Glomerular visceral epithelial cell (primary cell): ENCODE data around the gene NRG2.

Source experiments
- DNase-seq: peaks from one replicate; pipeline ENCODE4 v3.0.0-alpha.2; 2016; ENCODE audit errors: extremely low spot score

Gene NRG2

GRCh38 chr5:140010798-140011197, 32.3 kb downstream of the NRG2 start:
- DNase-seq: no peak

DNA sequence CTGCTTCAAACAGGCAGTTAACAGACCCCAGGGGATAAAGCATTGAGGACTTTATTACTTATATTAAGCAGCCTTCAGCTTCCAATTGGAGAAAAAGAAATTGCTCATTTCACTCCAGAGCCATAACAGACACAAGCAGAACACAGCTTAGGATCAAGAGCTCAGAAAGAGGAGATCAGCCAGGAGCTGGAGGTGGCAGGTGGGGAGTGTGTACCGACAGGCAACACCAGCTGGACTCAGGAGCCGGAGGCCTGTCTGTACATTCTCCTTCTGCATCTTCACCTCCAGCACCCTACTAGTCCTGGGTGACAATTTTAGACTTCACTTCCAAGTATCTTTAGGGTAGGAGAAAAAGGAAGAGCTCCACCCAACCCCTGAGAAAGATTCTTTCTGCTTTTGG, 35.8 kb downstream of the NRG2 start:
- DNase-seq: no peak

GRCh38 chr5:140005145-140005591, 37.9 kb downstream of the NRG2 start:
- no peak for DNase-seq

DNA sequence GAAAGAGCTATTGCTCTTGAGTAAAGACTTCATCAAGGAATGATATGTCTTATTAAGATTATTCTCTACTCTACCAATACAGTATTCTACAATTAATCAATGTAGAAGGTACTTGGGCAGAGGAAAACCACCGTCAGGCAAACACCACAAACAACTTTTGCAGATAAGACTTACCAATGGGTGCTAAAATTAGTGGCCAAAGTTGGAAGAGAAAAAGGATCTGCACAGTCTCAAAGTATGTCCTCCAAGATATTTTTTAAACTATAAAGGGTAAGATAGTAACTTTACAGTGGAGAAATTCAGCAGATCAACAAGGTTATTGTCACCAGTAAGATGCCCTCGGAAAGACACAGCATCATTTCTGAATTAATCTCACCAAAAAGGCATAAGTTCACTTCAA, 38.9 kb downstream of the NRG2 start:
- no peak for DNase-seq

DNA sequence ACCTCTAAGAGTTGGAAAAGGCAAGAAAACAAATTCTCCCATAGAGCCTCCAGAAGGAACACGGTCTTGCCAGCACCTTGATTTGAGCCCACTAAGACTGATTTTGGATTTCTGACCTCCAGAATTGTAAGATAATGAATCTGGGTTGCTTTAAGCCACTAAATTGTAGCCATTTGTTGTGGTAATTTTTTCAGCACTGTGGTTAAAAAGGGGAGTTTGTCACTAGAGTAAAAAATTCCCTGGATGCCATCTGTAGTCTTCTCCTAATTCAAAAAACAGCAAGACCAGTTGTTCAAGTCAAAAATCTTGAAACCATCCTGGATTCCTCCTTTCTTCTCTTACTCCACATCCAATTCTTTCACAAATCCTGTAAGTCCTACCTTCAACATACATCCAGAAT, 39.6 kb downstream of the NRG2 start:
- DNase-seq: no peak

- DNase-seq: no peak
Observed at GRCh38 chr5:140000332-140000731, 42.8 kb downstream of the NRG2 start.

- DNase-seq: no peak
Observed at GRCh38 chr5:139998837-139999236, 44.3 kb downstream of the NRG2 start.

GRCh38 chr5:139997276-139997675, 45.8 kb downstream of the NRG2 start:
- DNase-seq: no peak

DNA sequence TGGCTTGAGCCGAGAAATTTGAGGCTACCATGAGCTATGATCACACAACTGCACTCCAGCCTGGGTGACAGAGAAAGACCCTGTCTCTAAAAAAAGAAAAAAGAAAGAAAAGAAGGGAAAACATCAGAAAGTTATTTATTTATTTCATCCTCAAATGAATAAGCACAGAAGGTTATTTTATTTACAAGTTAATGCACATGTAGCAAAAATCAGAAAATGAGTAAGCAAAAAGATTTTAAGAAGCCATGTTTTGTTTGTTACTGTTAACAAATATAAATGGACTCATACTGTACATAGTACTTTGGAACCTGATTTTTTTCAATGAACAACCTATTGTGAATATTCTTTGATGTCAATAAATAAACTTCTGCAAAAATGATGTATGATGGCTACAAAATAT, 47.2 kb downstream of the NRG2 start:
- no peak for DNase-seq

DNA sequence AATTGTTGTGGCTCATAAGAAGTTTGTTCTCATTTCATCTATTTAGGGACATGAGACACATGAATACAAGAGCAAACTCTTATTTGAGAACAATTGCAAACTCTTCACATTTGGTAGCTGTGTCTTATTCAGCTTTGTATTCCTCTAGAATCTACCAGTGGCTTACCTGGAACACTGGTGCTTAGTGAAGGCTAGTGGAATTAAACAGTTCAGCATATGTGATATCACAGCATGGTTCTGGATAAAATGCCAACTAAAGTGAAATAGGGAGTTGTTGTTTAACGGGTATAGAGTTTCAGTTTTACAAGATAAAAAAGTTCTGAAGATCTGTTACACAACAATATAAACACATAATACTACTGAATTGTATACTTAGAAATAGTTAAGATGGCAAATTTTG, 48.9 kb downstream of the NRG2 start:
- DNase-seq: no peak

DNA sequence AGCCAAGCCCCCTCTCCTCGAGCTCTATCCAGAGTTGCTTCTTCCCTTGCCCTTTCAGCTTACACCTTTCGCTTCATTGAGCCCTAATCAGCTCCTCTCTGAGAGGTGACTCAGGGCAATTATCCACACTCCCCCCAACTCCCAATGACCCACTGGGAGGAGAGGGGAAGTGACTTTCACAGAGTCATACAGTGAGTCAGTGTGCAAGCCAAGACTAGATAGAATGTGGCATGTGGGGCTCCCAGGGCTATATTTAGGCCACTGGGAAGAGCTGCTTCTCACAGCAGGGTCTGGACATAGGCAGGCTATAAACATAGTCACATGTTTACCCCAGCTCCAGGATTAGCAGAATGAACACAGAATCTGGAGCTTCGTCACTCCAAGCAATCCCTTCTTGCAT, 57.4 kb downstream of the NRG2 start:
- peak; percentile 91 for DNase-seq

GRCh38 chr5:139985290-139985689, 57.8 kb downstream of the NRG2 start:
- DNase-seq: no peak

DNA sequence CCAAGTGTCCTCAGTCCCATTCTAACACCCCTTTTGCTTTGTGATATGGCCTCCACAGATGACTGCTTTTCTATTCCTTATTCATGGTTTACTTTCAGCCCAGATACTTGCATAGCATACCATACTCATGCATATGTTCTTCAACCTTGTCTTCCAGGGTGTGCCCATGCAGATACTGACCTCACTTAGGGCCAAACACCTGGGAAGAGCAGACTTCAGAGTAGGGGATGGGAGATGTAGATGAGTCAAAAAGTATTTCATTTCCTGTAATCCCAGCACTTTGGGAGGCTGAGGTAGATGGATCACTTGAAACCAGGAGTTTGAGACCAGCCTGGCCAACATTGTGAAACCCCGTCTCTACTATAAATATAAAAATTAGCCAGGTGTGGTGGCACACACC, 58.3 kb downstream of the NRG2 start:
- DNase-seq: no peak

GRCh38 chr5:139982975-139983240, 60.2 kb downstream of the NRG2 start:
- no peak for DNase-seq

DNA sequence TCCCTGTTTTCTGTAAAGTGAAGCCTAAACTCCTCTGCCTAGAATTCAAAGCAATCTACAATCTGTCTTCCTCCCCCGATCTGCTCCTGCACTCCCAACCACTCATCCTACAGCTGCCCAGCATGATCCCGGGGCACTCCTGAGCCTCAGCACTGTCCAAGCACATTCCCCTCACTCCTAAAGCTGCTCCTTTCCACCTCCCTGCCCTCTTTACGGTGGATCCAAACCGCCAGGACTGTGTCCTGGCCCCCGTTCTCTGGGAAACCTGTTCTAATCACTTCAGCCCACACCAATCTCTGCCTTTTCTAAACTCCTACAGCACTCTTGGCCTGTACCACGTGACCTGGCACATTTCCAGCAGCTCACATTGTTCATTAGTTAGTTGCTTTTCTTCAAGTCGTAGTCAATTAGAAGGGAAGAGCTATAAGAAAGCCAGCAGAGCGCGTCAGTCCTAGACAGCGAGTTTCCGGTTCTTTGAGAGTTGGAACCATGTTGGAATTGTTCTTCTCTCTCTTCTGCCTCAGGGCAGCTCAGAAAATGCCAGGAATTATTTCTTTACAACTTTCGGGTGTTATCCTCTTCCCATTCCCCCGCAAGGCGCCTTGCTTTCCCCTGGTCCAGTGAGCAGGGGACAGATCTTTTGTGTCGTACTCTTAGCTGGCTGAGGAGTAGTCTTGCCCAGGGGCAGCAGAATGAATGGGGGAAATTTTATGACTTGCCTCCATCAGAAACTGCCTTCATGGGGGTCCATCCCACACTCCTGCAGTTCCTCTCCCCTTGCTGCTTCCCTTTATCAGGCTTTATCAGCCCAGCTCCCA, 60.7 kb downstream of the NRG2 start:
- DNase-seq: no peak

GRCh38 chr5:139980765-139981164, 62.3 kb downstream of the NRG2 start:
- no peak for DNase-seq

DNA sequence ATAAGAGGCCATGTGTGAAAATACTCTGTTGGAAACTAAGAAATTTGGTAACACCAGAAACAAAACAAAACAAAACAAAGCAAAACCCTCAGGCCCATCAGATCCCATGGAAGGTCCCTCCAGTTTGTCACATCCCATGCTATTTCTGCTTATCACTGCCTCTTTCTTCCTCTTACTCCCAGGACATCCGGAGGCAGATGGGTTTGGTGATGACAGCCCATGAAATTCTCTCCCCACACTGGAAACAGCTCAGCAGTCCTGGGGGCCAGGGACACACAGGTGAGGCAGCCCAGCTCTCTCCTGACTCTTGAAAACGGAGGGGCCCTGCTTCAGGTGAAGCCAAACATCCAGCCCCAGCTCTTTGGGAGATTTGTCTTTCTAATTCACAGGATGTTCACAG, 63.2 kb downstream of the NRG2 start:
- DNase-seq: no peak

- DNase-seq: no peak
Observed at GRCh38 chr5:139979518-139979917, 63.6 kb downstream of the NRG2 start.

DNA sequence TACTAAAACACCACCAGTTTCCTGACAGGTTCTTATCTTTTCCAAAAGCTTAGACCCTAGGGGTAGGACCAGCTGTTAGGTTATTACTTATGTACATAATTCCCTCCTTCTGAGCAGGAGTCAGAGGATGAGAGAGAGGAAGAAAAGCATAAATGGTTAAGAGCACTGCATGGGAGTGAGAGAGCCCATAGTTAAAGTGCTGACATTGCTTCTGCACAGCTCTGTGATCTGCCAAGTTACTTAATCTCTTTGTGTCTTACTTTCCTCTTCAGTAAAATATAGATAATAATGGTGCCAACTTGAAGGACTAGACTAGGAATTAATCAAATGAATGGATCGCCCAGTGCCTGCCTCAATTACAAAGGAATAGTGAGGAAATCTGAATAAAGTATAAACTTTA, 66.4 kb downstream of the NRG2 start:
- DNase-seq: no peak

GRCh38 chr5:139975942-139976341, 67.2 kb downstream of the NRG2 start:
- no peak for DNase-seq

DNA sequence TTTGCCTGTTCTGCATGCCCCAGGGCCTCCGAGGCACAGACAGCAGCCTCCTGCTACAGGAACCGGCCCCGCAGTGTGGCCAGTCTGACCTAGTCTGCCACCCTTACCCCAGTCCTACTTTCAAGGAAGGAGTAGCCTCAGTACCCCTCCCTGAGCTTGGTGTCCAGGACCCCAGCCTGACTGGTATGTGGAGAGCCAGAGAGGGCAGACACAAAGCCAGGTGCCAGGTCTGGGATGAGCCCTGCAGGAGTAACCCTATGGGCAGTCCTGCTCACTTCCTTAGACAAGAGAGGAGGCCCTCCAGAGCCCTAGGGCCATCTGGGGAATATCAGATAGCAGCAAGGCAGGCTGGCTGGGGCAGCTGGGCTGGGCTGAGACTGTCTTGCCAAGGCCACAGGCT, 67.8 kb downstream of the NRG2 start:
- no peak for DNase-seq

DNA sequence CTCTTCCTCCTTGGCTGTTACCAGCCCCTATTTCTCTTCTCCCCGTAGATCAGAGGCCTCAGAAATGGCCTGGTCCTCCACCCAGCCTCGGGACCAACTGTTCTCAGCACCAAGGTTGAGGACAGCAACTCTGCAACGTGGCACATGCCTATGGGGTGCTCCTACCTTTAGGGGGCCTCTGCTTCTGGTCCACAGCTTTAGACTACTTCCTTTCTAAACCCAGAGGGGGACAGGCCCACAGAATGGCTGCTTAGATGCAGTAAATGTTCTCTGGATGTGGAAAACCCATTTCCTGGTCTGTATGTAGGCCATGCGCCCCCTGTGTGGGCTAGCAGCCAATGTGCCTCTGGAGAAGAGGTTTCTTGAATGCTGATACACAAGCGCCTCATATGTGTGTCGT, 68.4 kb downstream of the NRG2 start:
- DNase-seq: no peak

DNA sequence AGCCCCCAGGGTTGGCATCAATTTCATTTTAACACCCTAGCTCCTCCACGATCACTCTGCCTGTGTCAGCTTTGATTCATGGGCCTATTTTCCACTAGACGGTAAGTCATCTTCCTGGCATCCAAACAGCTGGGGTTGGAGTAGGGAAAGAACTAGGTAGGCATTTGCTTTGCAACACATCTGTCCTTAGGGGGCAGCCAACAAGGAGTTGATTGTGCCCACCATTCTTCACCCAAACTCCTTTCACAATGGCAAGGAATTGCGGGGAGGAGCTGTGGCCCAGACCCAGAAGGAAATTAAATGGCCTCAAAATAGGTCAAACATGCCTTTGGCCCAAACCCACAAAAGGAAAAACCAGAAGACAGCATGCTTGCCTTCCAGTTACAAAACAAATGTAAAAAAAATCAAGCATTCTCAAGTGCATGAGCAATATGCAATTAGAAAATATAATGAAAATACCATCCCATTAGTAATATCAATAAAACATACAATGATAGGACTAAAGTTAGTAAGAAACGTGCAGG, 71.8 kb downstream of the NRG2 start:
- no peak for DNase-seq

- DNase-seq: no peak
Observed at GRCh38 chr5:139969318-139969717, 73.8 kb downstream of the NRG2 start.
